RWPE1 (cell line): ENCODE results near the gene DNAJC11.
A peak's percentile ranks its signal among the peaks of the same experiment; 100 is the strongest.

Experiments
- CTCF ChIA-PET: fragments of 350-600 bp; sonication (Branson Sonifier 250); formaldehyde crosslinking; extraction: SDS; loops from one replicate; lab custom pipeline; 2021; lab: Yijun Ruan, JAX
- POLR2A ChIA-PET: fragments of 400-600 bp; formaldehyde crosslinking; extraction: SDS; loops from one replicate; lab custom pipeline; 2020; ENCODE audit warnings: antibody characterized with exemption; ENCODE audit not compliant: low non-redundant PET; lab: Yijun Ruan, JAX
- DNase-seq: peaks from one replicate; pipeline ENCODE4 v3.0.0; 2012; ENCODE audit warnings: low spot score
- H3K27ac ChIP-seq: fragments of 450-650 bp; 2 replicates; pipeline ENCODE4 v1.5.1; 2017
- CTCF ChIP-seq: fragments of 450-650 bp; conservative IDR thresholded peaks from 2 replicates; pipeline ENCODE4 v1.5.1; 2017; ENCODE audit warnings: low read depth, mild to moderate bottlenecking

DNAJC11 gene

GRCh38 chr1:6593810-6594209 is 107.8 kb downstream of the DNAJC11 start:
- DNase-seq = no peak
- H3K27ac ChIP-seq = peak overlapping the region; percentile 61
- ChIA-PET CTCF (no interaction called here), POLR2A (no interaction called here)
- no peak for TF ChIP-seq CTCF

- CTCF ChIA-PET = no interaction called here
Measured at GRCh38 chr1:6592865-6593593, 108.6 kb downstream of the DNAJC11 start.

GRCh38 chr1:6592441-6592840 is 109.2 kb downstream of the DNAJC11 start:
- CTCF ChIA-PET = no interaction called here
- no peak for TF ChIP-seq CTCF
- POLR2A ChIA-PET = no interaction called here
- no peak for DNase-seq
- H3K27ac ChIP-seq = peak overlapping the region; percentile 61

More at GRCh38 chr1:6592865-6593593, 108.6 kb downstream of the DNAJC11 start:
- POLR2A ChIA-PET = no interaction called here
- no peak for TF ChIP-seq CTCF
- DNase-seq = no peak
- H3K27ac ChIP-seq = peak overlapping the region; percentile 61

GRCh38 chr1:6591644-6592043 is 110.0 kb downstream of the DNAJC11 start:
- ChIA-PET POLR2A (no interaction called here), CTCF (interaction anchor here (0.6 to 1.0 kb wide), 2 partner anchors 10 to 15 kb away, joined by 4 to 5 read pairs; no protein-coding TSS in a partner anchor)
- DNase-seq = no peak
- H3K27ac ChIP-seq = peak overlapping the region; percentile 61
- no peak for TF ChIP-seq CTCF

- POLR2A ChIA-PET = no interaction called here
- CTCF ChIA-PET = interaction anchor here (1.0 kb wide), 1 partner anchor 10 kb away, joined by 5 read pairs; no protein-coding TSS in a partner anchor
- DNase-seq = no peak
- peak overlapping the region; percentile 61 for H3K27ac ChIP-seq
- no peak for TF ChIP-seq CTCF
Measured at GRCh38 chr1:6591222-6591621, 110.4 kb downstream of the DNAJC11 start.

GRCh38 chr1:6590046-6590445 is 111.6 kb downstream of the DNAJC11 start:
- no peak for DNase-seq
- TF ChIP-seq CTCF = no peak
- CTCF ChIA-PET = no interaction called here
- POLR2A ChIA-PET = interaction anchor here (0.7 to 1.1 kb wide), 2 partner anchors 9 kb away, joined by 3 to 4 read pairs; no protein-coding TSS in a partner anchor
- peak overlapping the region; percentile 98 for H3K27ac ChIP-seq
